Hematopoietic multipotent progenitor cell treated with erythropoietin and hydrocortisone succinate and interleukin-3 and kit ligand, for 4 days (in vitro differentiated cells): Measurements from ENCODE around the gene LAT.
"Not testable (repeated sequence)": the region's sequence is repeated elsewhere in the genome, so short reads cannot be mapped to it uniquely, and the experiment has no call there.

Experiments used
- DNase-seq: peaks from one replicate; pipeline ENCODE4 v3.0.0-alpha.2; 2015

Gene LAT, protein sequence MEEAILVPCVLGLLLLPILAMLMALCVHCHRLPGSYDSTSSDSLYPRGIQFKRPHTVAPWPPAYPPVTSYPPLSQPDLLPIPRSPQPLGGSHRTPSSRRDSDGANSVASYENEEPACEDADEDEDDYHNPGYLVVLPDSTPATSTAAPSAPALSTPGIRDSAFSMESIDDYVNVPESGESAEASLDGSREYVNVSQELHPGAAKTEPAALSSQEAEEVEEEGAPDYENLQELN

GRCh38 chr16:28984619-28985135 lies at the start of gene LAT:
LAT (plus strand) TSS chr16:28985052; CDS start chr16:28985418, 366 bp downstream.
- peak; percentile 92 for DNase-seq

- DNase-seq = peak; percentile 30
These were observed 49.5 kb upstream of the LAT start for GRCh38 chr16:28935346-28935745.

GRCh38 chr16:28935924-28936783 lies 48.7 kb upstream of the LAT start:
- DNase-seq = peak; percentile 96

DNA sequence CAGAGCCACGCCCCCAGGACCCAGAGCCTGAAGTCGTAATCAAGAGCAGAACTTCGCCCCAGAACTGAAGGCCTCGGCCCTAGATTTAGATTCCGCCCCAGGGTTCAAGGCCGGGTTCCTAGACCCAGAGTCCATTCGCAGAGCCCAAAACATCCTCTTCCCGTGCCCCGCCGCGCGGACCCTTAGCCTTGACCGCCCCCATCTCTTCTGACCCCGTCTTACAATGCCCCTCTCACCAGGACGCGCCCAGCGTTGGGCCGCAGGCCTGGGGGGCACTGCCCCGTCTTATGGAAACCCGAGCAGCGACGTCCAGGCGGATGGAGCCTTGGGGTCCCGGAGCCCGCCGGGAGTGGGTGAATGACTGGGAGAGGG lies 48.1 kb upstream of the LAT start:
- DNase-seq = no peak

- peak; percentile 42 for DNase-seq
These were observed 47.5 kb upstream of the LAT start for GRCh38 chr16:28937222-28937876.

DNA sequence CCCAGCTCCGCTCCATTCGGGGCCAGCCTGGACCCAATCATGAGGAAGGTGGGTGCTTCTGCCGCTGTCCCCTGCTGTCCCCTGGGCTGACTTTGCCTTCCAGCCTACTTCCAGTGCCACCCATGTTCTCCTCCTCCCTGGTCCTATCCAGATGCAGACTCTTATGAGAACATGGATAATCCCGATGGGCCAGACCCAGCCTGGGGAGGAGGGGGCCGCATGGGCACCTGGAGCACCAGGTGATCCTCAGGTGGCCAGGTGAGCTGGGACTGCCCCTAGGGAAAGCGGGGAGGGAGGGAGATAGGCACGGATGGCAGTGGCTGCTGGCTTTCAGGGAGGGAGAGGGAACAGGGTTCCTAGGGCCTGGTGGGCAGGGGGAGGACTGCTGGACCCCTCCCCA lies 46.1 kb upstream of the LAT start:
- no peak for DNase-seq

DNA sequence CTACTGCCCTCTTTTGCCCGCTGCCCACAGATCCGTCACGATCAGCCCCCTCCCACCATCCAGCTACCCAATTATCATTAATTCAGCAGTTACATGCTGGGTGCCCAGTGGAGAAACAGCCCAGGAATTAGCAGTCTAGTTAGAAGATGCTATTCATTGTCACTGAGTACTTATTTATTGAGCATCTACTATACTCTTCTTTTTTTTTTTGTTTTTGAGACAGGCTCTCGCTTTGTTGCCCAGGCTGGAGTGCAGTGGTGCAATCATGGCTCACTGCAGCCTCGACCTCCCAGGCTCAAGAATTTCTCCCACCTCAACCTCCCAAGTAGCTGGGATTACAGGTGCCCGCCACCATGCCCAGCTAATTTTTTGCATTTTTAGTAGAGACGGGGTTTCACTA lies 45.0 kb upstream of the LAT start:
- not testable (repeated sequence) for DNase-seq

- DNase-seq = no peak
These were observed 41.6 kb upstream of the LAT start for GRCh38 chr16:28943281-28943680.

- DNase-seq = no peak
These were observed 38.2 kb upstream of the LAT start for GRCh38 chr16:28946681-28947080.

DNA sequence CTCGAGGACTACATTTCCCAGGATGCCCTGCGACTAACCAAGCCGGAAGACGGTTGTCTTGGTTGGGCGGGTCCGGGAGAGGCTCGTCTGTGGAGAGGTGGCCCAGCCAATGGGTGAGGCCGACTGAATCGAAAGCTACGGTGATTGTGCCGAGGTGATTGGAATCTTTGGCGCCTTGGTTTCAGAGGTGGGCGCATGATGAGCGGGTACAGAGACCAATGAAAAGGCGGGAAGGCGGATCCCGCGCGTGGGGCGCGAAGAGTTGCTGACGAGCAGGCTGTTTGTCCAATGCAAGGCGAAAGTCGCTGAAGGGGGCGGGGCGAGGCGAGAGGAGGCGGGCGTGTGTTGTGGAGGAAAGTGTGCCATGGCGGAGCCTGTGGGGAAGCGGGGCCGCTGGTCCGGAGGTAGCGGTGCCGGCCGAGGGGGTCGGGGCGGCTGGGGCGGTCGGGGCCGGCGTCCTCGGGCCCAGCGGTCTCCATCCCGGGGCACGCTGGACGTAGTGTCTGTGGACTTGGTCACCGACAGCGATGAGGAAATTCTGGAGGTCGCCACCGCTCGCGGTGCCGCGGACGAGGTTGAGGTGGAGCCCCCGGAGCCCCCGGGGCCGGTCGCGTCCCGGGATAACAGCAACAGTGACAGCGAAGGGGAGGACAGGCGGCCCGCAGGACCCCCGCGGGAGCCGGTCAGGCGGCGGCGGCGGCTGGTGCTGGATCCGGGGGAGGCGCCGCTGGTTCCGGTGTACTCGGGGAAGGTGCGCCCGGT lies 34.0 kb upstream of the LAT start, which contains the start of gene NFATC2IP:
Gene NFATC2IP (plus strand): TSS at position 290 of the 762 bp plus-strand sequence. CDS start 75 bp downstream, at position 365.
- DNase-seq = peak; percentile 100

DNA sequence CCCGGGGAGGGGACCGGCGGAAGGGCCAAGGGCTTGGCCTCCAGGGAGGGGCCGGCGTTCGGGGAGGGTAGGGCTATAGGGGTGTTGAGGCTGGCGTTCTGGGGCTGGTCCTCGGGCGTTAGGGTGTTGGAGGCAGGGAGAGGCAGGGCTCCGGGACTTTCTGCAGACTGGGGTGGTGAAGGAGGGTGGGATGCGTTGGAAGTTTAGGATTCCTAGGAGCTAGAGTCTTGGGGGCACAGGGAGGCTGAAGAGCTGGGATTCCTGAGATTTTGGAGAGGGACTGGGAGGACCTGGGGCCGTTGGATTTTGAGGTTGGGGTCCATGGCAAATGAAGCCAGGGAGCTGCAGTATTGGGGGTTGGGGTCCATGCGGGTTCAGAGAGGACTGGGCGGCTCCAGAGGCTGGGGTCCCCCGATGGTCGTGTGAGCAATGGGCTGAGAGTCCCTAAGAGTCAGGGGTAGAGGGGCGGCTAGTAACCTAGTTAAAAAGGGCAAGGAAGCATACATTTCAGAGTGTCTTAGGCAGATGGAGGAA lies 33.4 kb upstream of the LAT start:
- DNase-seq = peak; percentile 71

- DNase-seq = no peak
These were observed 26.6 kb upstream of the LAT start for GRCh38 chr16:28958216-28958615.

GRCh38 chr16:28958836-28959235 lies 26.0 kb upstream of the LAT start:
- DNase-seq = no peak

GRCh38 chr16:28964072-28964471 lies 20.8 kb upstream of the LAT start:
- DNase-seq = no peak

- no peak for DNase-seq
These were observed 20.4 kb upstream of the LAT start for GRCh38 chr16:28964496-28964895.

- no peak for DNase-seq
These were observed 17.7 kb upstream of the LAT start for GRCh38 chr16:28967156-28967555.

DNA sequence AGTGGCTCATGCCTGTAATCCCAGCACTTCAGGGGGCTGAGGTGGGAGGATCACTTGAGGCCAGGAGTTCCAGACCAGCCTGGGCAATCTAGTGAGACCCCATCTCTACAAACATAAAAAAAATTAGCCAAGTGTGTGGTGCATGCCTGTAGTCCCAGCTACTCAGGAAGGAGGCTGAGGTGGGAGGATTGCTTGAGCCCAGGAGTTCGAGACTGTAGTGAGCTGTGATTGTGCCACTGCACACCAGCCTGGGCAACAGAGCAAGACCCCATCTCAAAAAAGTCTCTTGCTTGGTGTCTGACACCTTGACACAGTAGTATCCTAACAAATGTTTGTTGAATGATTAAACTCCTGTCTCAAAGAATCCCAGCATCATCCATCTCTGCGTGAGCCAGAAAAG lies 15.2 kb upstream of the LAT start:
- not testable (repeated sequence) for DNase-seq

- peak; percentile 65 for DNase-seq
These were observed 10.8 kb upstream of the LAT start for GRCh38 chr16:28974007-28974436.

- DNase-seq = peak; percentile 99
These were observed 10.3 kb upstream of the LAT start, which contains the start of gene SPNS1 for GRCh38 chr16:28974437-28975157. SPNS1 (plus strand) TSS chr16:28974778; CDS start chr16:28975152, 374 bp downstream.

DNA sequence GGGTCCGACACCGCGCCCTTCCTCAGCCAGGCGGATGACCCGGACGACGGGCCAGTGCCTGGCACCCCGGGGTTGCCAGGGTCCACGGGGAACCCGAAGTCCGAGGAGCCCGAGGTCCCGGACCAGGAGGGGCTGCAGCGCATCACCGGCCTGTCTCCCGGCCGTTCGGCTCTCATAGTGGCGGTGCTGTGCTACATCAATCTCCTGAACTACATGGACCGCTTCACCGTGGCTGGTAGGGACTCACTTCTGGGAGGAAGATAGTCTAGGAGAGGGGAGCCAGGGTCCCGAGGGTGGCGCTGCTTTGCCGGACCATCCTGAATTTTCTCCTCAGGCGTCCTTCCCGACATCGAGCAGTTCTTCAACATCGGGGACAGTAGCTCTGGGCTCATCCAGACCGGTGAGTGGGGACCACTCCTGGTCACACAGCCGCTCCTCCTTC lies 9.7 kb upstream of the LAT start:
- no peak for DNase-seq
